HepG2 (cell line): ENCODE measurements around the gene MYO19. TPM values are rescaled to one million over a fixed set of nuclear protein-coding genes. Genes with fewer than 3 reads are reported as not detected.

ENCODE experiments used
- GATAD1 ChIP-seq: IDR thresholded peaks from 2 replicates; pipeline ENCODE4 v1.6.1; 2016; ENCODE audit warnings: missing genetic modification reagents, missing compliant biosample characterization
- HIVEP1 ChIP-seq: sonication (generic); formaldehyde crosslinking; IDR thresholded peaks from 2 replicates; pipeline ENCODE4 v1.4.0; 2020; ENCODE audit warnings: mild to moderate bottlenecking, missing genetic modification reagents
- MTF1 ChIP-seq: sonication (generic); formaldehyde crosslinking; IDR thresholded peaks from 2 replicates; pipeline ENCODE4 v1.5.0; 2020; ENCODE audit warnings: missing genetic modification reagents
- RBM39 ChIP-seq: fragments of 200-400 bp; formaldehyde crosslinking; IDR thresholded peaks from one replicate; pipeline ENCODE4 v1.6.1; 2018; ENCODE audit warnings: antibody characterized with exemption, mild to moderate bottlenecking, low read depth, low read length; ENCODE audit not compliant: poor library complexity, severe bottlenecking
- TP53 ChIP-seq: sonication (generic); formaldehyde crosslinking; conservative IDR thresholded peaks from 2 replicates; pipeline ENCODE4 v1.4.0; 2020; ENCODE audit warnings: missing genetic modification reagents
- U2AF2 ChIP-seq: fragments of 200-400 bp; formaldehyde crosslinking; IDR thresholded peaks from 2 replicates; pipeline ENCODE4 v1.6.1; 2017; ENCODE audit warnings: low read depth, mild to moderate bottlenecking, low read length
- ZNF460 ChIP-seq: sonication (generic); formaldehyde crosslinking; IDR thresholded peaks from 2 replicates; pipeline ENCODE4 v1.5.1; 2020; ENCODE audit warnings: missing genetic modification reagents, mild to moderate bottlenecking, borderline replicate concordance
- ZNF501 ChIP-seq: sonication (generic); formaldehyde crosslinking; IDR thresholded peaks from 2 replicates; pipeline ENCODE4 v1.5.1; 2020; ENCODE audit warnings: mild to moderate bottlenecking, moderate library complexity, missing genetic modification reagents
- ZNF513 ChIP-seq: sonication (generic); formaldehyde crosslinking; conservative IDR thresholded peaks from 2 replicates; pipeline ENCODE4 v1.5.0; 2020; ENCODE audit warnings: missing genetic modification reagents
- ZNF567 ChIP-seq: sonication (generic); formaldehyde crosslinking; IDR thresholded peaks from 2 replicates; pipeline ENCODE4 v1.8.1; 2023; ENCODE audit warnings: mild to moderate bottlenecking, missing genetic modification reagents, borderline replicate concordance
- ZNF687 ChIP-seq: sonication (generic); formaldehyde crosslinking; IDR thresholded peaks from 2 replicates; pipeline ENCODE4 v1.5.1; 2020; ENCODE audit warnings: mild to moderate bottlenecking, missing genetic modification reagents, moderate library complexity
- polyA plus RNA-seq, 8 experiments: library from polyadenylated mRNA; depleted of rRNA in 3 of 8; stranded (reverse) in 7 of 8; unstranded in 1 of 8; fragments of >200 nt; fragmentation: Illumina TruSeq in 4 of 8; extraction: Trizol in 4 of 8; gene quantifications; 2 replicates each; pipeline versions ENCODE4 v1.2.1 to v1.2.3, GENCODE V29; 2011 to 2016; ENCODE audit warnings: low read depth in 4 of 8, missing spikeins in 1 of 8, mixed read lengths in 1 of 8; ENCODE audit not compliant: insufficient read depth in 1 of 8
- total RNA-seq, 5 experiments: library from RNA; depleted of rRNA; stranded (reverse); fragments of >200 nt; fragmentation: Illumina TruSeq; extraction: Trizol; gene quantifications; 2 replicates each; pipeline ENCODE4 v1.2.3, GENCODE V29; 2016; ENCODE audit warnings: low read depth in 1 of 5
- TF ChIP-seq, protein P1 (sequence below): IDR thresholded peaks from 2 replicates; pipeline ENCODE4 v1.6.1; 2016; ENCODE audit warnings: missing compliant biosample characterization, missing genetic modification reagents, borderline replicate concordance
- TF ChIP-seq, protein P2 (sequence below): sonication (generic); formaldehyde crosslinking; IDR thresholded peaks from 2 replicates; pipeline ENCODE4 v1.5.1; 2020; ENCODE audit warnings: mild to moderate bottlenecking, missing genetic modification reagents
- TF ChIP-seq, protein P3 (sequence below): sonication (generic); formaldehyde crosslinking; IDR thresholded peaks from 2 replicates; pipeline ENCODE4 v1.5.0; 2020; ENCODE audit warnings: missing genetic modification reagents
- TF ChIP-seq, protein P4 (sequence below): sonication (generic); formaldehyde crosslinking; IDR thresholded peaks from 2 replicates; pipeline ENCODE4 v1.5.0; 2020; ENCODE audit warnings: missing genetic modification reagents

The MYO19 gene
- total and polyA plus RNA-seq, 2 of the 13 experiments (the other 11 are each of a cell fraction or from before 2014, with no cell fraction given), result 75.7 to 82.3 TPM

DNA sequence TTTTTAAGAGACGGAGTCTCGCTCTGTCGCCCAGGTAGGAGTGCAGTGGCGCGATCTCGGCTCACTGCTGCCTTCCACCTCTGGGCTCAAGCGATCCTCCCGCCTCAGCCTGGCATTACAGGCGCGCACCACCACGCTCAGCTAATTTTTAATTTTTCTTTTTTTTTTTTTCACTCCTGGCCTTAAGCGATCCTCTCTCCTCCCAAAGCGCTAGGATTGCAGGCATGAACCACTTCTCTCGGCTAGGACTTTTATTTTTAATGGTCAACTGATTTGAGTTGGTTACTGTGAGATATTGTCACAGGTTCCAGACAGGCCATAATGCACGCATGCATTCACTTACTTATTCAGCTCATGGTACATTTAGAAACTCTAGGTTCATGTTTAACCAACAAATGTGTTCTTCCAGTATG lies 1.0 kb upstream of the MYO19 start (continued):
- TF ChIP-seq ZNF567 (CRISPR knock-in tag) (no peak), RBM39 (no peak), ZNF460 (peak; percentile 100), MTF1 (no peak), HIVEP1 (CRISPR knock-in tag) (no peak), U2AF2 (no peak), ZNF513 (CRISPR knock-in tag) (no peak), ZNF501 (CRISPR knock-in tag) (no peak), GATAD1 (CRISPR knock-in tag) (no peak), ZNF687 (CRISPR knock-in tag) (no peak), TP53 (CRISPR knock-in tag) (no peak)
- TF ChIP-seq, protein P1, sequence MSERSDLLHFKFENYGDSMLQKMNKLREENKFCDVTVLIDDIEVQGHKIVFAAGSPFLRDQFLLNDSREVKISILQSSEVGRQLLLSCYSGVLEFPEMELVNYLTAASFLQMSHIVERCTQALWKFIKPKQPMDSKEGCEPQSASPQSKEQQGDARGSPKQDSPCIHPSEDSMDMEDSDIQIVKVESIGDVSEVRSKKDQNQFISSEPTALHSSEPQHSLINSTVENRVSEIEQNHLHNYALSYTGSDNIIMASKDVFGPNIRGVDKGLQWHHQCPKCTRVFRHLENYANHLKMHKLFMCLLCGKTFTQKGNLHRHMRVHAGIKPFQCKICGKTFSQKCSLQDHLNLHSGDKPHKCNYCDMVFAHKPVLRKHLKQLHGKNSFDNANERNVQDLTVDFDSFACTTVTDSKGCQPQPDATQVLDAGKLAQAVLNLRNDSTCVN (CRISPR knock-in tag), result no peak
- TF ChIP-seq, protein P2, sequence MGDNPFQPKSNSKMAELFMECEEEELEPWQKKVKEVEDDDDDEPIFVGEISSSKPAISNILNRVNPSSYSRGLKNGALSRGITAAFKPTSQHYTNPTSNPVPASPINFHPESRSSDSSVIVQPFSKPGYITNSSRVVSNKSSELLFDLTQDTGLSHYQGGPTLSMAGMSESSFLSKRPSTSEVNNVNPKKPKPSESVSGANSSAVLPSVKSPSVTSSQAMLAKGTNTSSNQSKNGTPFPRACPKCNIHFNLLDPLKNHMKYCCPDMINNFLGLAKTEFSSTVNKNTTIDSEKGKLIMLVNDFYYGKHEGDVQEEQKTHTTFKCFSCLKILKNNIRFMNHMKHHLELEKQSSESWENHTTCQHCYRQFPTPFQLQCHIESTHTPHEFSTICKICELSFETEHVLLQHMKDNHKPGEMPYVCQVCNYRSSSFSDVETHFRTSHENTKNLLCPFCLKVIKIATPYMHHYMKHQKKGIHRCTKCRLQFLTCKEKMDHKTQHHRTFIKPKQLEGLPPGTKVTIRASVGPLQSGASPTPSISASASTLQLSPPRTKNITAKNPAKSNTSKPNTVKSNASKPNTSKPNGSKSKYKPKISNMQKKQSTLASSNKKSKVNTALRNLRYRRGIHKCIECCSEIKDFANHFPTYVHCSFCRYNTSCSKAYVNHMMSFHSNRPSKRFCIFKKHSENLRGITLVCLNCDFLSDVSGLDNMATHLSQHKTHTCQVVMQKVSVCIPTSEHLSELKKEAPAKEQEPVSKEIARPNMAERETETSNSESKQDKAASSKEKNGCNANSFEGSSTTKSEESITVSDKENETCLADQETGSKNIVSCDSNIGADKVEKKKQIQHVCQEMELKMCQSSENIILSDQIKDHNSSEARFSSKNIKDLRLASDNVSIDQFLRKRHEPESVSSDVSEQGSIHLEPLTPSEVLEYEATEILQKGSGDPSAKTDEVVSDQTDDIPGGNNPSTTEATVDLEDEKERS, result peak; percentile 67; the same call in 1 of the 2 replicates
- TF ChIP-seq, protein P3, sequence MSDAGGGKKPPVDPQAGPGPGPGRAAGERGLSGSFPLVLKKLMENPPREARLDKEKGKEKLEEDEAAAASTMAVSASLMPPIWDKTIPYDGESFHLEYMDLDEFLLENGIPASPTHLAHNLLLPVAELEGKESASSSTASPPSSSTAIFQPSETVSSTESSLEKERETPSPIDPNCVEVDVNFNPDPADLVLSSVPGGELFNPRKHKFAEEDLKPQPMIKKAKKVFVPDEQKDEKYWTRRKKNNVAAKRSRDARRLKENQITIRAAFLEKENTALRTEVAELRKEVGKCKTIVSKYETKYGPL, result no peak
- TF ChIP-seq, protein P4, sequence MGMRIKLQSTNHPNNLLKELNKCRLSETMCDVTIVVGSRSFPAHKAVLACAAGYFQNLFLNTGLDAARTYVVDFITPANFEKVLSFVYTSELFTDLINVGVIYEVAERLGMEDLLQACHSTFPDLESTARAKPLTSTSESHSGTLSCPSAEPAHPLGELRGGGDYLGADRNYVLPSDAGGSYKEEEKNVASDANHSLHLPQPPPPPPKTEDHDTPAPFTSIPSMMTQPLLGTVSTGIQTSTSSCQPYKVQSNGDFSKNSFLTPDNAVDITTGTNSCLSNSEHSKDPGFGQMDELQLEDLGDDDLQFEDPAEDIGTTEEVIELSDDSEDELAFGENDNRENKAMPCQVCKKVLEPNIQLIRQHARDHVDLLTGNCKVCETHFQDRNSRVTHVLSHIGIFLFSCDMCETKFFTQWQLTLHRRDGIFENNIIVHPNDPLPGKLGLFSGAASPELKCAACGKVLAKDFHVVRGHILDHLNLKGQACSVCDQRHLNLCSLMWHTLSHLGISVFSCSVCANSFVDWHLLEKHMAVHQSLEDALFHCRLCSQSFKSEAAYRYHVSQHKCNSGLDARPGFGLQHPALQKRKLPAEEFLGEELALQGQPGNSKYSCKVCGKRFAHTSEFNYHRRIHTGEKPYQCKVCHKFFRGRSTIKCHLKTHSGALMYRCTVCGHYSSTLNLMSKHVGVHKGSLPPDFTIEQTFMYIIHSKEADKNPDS (CRISPR knock-in tag), result 0 out of 2 replicates have a peak, but pooled peaks have one; percentile 20
- TF ChIP-seq, all 625 proteins: peak for 16
